Body of pancreas (tissue), 4 donors: ENCODE data around the gene BMPR1B.

Experiments used
- CTCF ChIP-seq, 7 experiments: fragments of 450-650 bp in 4 of 7; fragments of 200-600 bp in 3 of 7; sonication (generic) in 3 of 7; IDR thresholded peaks; one replicate each; pipeline ENCODE4 v1.5.1; 2016 to 2019; ENCODE audit warnings: antibody characterized with exemption in 7 of 7
- POLR2A ChIP-seq, 3 donors: fragments of 450-650 bp; IDR thresholded peaks; one replicate each; pipeline ENCODE4 v1.6.1; 2016; ENCODE audit warnings: antibody characterized with exemption in 3 of 3, mild to moderate bottlenecking in 2 of 3

- no peak for TF ChIP-seq POLR2A (IDR thresholded peaks at IDR 0.05)
- TF ChIP-seq CTCF (IDR thresholded peaks at IDR 0.05): no peak
Measured at GRCh38 chr4:95198961-95199360, 441.2 kb downstream of the BMPR1B start.
